GM21576 (cell line): Measurements from ENCODE around the gene PRKD3.
A peak's percentile ranks its signal among the peaks of the same experiment; 100 is the strongest.

Source experiments
- ATAC-seq: cut with Tn5 transposase; IDR thresholded peaks from one replicate; pipeline ENCODE4 v1.9.1; 2021; ENCODE audit warnings: mild to moderate bottlenecking, moderate library complexity; ENCODE audit not compliant: unreplicated experiment

The PRKD3 gene

GRCh38 chr2:37343537-37344434, 19.2 kb upstream of the PRKD3 start:
- no peak for ATAC-seq

GRCh38 chr2:37342591-37343220, 18.1 kb upstream of the PRKD3 start:
- no peak for ATAC-seq

GRCh38 chr2:37340637-37341036, 16.0 kb upstream of the PRKD3 start:
- no peak for ATAC-seq

GRCh38 chr2:37338933-37339332, 14.3 kb upstream of the PRKD3 start:
- ATAC-seq = no peak

GRCh38 chr2:37337620-37338280, 13.1 kb upstream of the PRKD3 start:
- ATAC-seq = no peak

- no peak for ATAC-seq
These were observed 11.0 kb upstream of the PRKD3 start for GRCh38 chr2:37335604-37336003.

- no peak for ATAC-seq
These were observed 8.6 kb upstream of the PRKD3 start for GRCh38 chr2:37333256-37333655.

GRCh38 chr2:37332560-37332959, 7.9 kb upstream of the PRKD3 start:
- no peak for ATAC-seq

- no peak for ATAC-seq
These were observed 6.0 kb upstream of the PRKD3 start for GRCh38 chr2:37330681-37331080.

- no peak for ATAC-seq
These were observed 2.4 kb upstream of the PRKD3 start for GRCh38 chr2:37326866-37327634.

- ATAC-seq = no peak
These were observed 1.7 kb upstream of the PRKD3 start for GRCh38 chr2:37326285-37326684.

- no peak for ATAC-seq
These were observed 1.0 kb upstream of the PRKD3 start for GRCh38 chr2:37325625-37326071.

- ATAC-seq = no peak
These were observed 172 bp downstream of the PRKD3 start for GRCh38 chr2:37324536-37324785.

- peak; percentile 20 for ATAC-seq
These were observed 675 bp downstream of the PRKD3 start for GRCh38 chr2:37323781-37324535.

- ATAC-seq = no peak
These were observed 1.4 kb downstream of the PRKD3 start for GRCh38 chr2:37323176-37323780.

- no peak for ATAC-seq
These were observed 2.3 kb downstream of the PRKD3 start for GRCh38 chr2:37322368-37322767.

- ATAC-seq = no peak
These were observed 3.5 kb downstream of the PRKD3 start for GRCh38 chr2:37321029-37321682.

- no peak for ATAC-seq
These were observed 4.7 kb downstream of the PRKD3 start for GRCh38 chr2:37319754-37320609.

- peak; percentile 67 for ATAC-seq
These were observed 6.2 kb downstream of the PRKD3 start for GRCh38 chr2:37318401-37318800.
